PFSK-1 (cell line): ENCODE results near the gene MIOX.

Experiments
- FOXP2 ChIP-seq: optimal IDR thresholded peaks from 2 replicates; pipeline ENCODE3; 2011; ENCODE audit warnings: borderline replicate concordance, control low read depth, inconsistent platforms; ENCODE audit not compliant: insufficient read depth; ENCODE audit errors: extremely low read length, extremely low read depth
- POLR2AphosphoS5 ChIP-seq: IDR thresholded peaks from 2 replicates; pipeline ENCODE4 v1.6.1; 2012; ENCODE audit warnings: low read depth, mild to moderate bottlenecking, control low read depth, low read length, moderate library complexity
- SIN3A ChIP-seq: IDR thresholded peaks from 2 replicates; pipeline ENCODE4 v1.6.1; 2012; ENCODE audit warnings: mild to moderate bottlenecking, low read length, moderate library complexity, borderline replicate concordance; ENCODE audit not compliant: insufficient read depth
- TAF1 ChIP-seq: IDR thresholded peaks from 2 replicates; pipeline ENCODE4 v1.6.1; 2012; ENCODE audit warnings: low read length, control low read depth, borderline replicate concordance; ENCODE audit not compliant: insufficient read depth
- TF ChIP-seq, protein P1 (sequence below), 2 experiments: IDR thresholded peaks; 2 replicates each; pipeline versions ENCODE4 v1.6.1 to v1.8.0; 2011 to 2012; ENCODE audit warnings: low read depth in 2 of 2, low read length in 2 of 2, control low read depth in 1 of 2, inconsistent platforms in 1 of 2, mild to moderate bottlenecking in 1 of 2, moderate library complexity in 1 of 2; ENCODE audit not compliant: insufficient read depth in 1 of 2

Gene MIOX

DNA sequence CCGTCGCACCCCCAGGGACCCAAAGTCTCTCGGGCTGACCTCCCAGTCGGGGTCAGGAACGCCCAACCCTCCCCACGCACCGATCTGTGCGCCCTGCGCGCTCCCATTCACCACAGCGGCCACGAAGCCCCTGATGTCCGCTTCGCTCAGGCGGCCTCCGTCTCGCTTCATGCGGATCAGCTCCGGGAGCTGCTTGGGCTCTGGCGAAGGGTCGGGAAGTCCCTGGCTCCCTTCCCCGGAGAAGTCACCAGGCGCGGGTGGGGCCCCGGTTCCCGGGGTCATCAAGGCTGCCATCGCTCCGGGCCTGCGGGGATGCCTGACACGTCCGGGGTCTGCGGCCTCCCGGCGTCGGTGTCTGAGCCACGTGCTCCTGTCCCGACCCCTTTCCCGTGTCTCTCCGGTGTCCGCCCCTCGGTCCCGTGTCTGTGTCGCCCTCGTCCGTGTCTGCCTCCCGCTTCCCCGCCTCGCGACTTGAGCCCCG, 42.8 kb downstream of the MIOX start:
- TF ChIP-seq POLR2AphosphoS5 (no peak), SIN3A (no peak), TAF1 (no peak), FOXP2 (no peak)
- TF ChIP-seq, protein P1, sequence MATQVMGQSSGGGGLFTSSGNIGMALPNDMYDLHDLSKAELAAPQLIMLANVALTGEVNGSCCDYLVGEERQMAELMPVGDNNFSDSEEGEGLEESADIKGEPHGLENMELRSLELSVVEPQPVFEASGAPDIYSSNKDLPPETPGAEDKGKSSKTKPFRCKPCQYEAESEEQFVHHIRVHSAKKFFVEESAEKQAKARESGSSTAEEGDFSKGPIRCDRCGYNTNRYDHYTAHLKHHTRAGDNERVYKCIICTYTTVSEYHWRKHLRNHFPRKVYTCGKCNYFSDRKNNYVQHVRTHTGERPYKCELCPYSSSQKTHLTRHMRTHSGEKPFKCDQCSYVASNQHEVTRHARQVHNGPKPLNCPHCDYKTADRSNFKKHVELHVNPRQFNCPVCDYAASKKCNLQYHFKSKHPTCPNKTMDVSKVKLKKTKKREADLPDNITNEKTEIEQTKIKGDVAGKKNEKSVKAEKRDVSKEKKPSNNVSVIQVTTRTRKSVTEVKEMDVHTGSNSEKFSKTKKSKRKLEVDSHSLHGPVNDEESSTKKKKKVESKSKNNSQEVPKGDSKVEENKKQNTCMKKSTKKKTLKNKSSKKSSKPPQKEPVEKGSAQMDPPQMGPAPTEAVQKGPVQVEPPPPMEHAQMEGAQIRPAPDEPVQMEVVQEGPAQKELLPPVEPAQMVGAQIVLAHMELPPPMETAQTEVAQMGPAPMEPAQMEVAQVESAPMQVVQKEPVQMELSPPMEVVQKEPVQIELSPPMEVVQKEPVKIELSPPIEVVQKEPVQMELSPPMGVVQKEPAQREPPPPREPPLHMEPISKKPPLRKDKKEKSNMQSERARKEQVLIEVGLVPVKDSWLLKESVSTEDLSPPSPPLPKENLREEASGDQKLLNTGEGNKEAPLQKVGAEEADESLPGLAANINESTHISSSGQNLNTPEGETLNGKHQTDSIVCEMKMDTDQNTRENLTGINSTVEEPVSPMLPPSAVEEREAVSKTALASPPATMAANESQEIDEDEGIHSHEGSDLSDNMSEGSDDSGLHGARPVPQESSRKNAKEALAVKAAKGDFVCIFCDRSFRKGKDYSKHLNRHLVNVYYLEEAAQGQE (IDR thresholded peaks at IDR 0.05; ENCODE audit: insufficient read depth in 1 of 2, low read depth in 2 of 2, low read length in 2 of 2): no peak

DNA sequence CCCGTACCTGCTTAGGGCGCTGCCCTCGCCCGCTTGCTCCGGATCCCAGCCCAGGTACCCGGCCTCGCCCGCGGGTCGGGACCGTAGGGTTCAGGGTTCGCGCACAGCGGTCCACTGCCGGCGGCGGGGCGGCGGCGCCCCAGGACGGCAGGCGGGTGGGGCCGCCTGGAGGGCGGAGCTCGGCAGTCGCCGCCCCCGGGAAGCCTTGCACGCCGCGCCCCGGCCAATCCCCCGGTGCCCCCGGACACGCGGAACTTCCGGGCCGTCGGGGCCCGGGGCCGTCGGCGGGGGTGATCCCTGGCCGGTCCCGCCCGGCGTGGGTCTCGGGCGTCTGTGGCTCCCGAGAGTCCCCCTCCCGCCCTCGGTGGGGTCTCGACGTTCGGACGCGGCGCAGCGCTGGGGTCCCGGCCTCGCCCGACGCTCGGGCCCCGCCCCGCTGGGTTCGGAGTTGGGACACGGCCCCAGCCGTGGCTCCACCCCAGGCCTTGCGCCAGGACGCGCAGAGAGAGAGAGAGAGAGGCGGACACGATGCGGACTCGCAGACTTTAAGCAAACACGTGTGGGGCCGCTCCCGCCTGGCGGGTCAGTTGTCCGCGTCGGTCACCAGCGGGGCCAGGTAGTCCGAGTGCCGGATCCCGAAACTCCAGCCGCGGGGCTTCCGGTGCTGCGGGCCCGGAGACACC, 43.4 kb downstream of the MIOX start, which contains the start of gene TYMP:
TYMP (minus strand) TSS at position 116 of the 683 bp plus-strand sequence. CDS start 303 bp downstream, outside the sequence.
- TF ChIP-seq, protein P1 (IDR thresholded peaks at IDR 0.05; ENCODE audit: insufficient read depth in 1 of 2, low read depth in 2 of 2, low read length in 2 of 2): no peak
- TF ChIP-seq SIN3A: no peak
- TF ChIP-seq POLR2AphosphoS5: no peak
- TF ChIP-seq TAF1: no peak
- TF ChIP-seq FOXP2: no peak

DNA sequence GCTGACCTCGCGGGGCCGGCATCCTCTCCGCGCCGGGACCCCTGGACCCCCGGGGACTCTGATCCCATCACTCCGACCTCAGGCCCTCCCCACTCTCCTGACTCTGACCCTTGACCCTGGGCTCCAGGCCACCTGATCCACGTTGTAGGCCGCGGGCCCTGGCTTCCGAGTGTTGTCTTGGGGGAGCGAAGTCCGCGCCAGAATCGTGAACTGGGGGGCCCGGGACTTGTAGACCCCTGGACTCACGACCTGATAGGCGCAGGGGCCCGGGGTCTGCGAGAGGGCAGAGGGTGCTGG, 43.9 kb downstream of the MIOX start:
- TF ChIP-seq POLR2AphosphoS5 (no peak), SIN3A (no peak), FOXP2 (no peak), TAF1 (no peak)
- TF ChIP-seq, protein P1 (IDR thresholded peaks at IDR 0.05; ENCODE audit: insufficient read depth in 1 of 2, low read depth in 2 of 2, low read length in 2 of 2): no peak

DNA sequence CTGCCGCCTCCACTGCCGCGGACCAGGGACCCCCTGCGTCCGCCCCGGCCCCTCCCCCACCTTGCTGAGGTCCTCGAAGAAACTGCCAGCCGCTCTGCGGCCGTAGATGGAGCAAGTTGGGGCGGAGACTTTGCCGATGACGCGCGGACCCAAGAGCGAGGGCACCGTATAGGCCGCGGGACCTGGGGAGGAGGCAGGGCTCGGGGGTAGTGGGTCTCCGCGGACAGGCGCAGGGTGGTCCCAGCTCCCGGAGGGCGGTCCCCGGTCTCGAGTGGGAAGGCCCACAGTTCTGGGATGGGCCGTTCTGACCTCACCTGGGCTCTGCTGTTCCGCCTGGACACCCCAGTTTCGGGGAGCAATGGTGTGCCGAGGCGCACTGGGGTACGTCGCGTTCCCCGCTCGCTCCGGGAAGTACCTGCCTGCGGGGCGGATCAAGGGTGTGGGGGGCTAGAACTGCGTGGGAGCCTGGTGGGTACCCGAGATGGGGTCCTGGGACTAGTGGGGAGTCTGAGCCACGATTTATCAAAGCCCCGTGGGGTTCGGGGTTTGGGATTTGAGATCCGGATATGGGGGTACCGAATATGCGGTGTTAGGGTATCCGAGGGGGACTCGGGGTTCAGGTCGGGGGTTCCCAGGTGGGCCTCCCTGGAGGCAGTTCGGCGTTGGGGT, 44.4 kb downstream of the MIOX start:
- TF ChIP-seq, protein P1 (IDR thresholded peaks at IDR 0.05; ENCODE audit: insufficient read depth in 1 of 2, low read depth in 2 of 2, low read length in 2 of 2): no peak
- TF ChIP-seq SIN3A: no peak
- TF ChIP-seq FOXP2: no peak
- no peak for TF ChIP-seq POLR2AphosphoS5
- no peak for TF ChIP-seq TAF1
